ENCODE data around the gene TESMIN.
A peak's percentile ranks its signal among the peaks of the same experiment; 100 is the strongest.

TESMIN gene

DNA sequence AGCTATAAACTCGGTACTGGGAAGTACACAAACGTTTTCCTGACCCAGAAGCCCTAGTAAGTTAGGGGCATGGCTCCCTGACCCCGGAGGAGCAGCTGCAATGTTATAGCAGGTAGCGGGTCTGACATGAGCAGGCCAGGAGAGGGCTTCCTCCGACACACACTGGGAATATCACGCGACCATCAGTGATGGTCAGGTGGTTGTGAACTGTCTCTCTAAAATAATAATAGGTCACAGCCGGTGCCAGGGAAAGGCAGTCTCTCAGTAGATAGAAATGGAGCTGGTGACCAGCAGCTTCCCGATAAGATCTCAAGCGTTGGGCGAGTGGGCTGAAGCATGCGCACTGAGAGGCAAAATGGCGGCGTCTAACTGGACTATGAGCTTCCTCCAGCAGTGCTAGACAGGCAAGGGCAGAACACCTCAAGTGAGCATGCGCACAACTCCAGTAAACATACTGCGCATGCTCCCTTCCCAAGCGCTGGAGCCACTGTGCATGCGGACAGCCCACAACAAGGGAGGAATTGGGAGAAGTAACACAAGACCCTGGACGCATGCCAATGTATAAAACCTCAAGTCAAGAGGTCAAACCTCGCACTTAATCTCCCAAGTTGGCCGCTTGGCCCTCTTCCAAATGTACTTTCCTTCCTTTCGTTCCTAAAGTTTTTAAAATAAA is 22.3 kb upstream of the TESMIN start:
- TF ChIP-seq, protein P1, sequence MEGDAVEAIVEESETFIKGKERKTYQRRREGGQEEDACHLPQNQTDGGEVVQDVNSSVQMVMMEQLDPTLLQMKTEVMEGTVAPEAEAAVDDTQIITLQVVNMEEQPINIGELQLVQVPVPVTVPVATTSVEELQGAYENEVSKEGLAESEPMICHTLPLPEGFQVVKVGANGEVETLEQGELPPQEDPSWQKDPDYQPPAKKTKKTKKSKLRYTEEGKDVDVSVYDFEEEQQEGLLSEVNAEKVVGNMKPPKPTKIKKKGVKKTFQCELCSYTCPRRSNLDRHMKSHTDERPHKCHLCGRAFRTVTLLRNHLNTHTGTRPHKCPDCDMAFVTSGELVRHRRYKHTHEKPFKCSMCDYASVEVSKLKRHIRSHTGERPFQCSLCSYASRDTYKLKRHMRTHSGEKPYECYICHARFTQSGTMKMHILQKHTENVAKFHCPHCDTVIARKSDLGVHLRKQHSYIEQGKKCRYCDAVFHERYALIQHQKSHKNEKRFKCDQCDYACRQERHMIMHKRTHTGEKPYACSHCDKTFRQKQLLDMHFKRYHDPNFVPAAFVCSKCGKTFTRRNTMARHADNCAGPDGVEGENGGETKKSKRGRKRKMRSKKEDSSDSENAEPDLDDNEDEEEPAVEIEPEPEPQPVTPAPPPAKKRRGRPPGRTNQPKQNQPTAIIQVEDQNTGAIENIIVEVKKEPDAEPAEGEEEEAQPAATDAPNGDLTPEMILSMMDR (IDR thresholded peaks at IDR 0.05; ENCODE audit: low read depth, low read length) = no peak
- peak; percentile 10 to 41 for DNase-seq (ENCODE audit: low read depth in 2 of 2)
- H3K4me3 ChIP-seq (replicated peaks in 1 of 2; ENCODE audit: low read depth in 2 of 2, low read length in 2 of 2) = no peak overlapping the region

DNA sequence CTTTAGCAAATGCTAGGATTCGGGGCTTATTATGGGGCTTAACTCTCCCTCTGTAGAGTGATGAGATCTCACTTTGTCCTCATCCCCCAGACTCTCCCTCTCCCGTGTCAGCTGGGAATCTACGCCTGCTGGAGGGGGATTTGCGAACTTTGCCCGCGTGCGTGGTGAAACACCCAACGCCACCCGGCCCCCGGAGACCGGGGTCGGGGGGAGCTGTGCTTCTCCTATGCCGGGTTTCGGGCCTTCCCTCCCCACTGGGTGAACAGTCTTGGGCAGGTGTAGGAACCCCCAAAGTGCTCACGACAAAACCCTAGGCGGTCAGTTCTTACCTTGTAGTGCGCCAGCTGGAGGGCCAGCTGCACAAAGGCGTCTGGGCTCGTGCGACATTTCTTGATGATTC is 21.6 kb upstream of the TESMIN start:
- no peak overlapping the region for H3K4me3 ChIP-seq (replicated peaks in 1 of 2; ENCODE audit: low read depth in 2 of 2, low read length in 2 of 2)
- DNase-seq (ENCODE audit: low read depth in 2 of 2) = no peak
- TF ChIP-seq, protein P1 (IDR thresholded peaks at IDR 0.05; ENCODE audit: low read depth, low read length) = no peak

DNA sequence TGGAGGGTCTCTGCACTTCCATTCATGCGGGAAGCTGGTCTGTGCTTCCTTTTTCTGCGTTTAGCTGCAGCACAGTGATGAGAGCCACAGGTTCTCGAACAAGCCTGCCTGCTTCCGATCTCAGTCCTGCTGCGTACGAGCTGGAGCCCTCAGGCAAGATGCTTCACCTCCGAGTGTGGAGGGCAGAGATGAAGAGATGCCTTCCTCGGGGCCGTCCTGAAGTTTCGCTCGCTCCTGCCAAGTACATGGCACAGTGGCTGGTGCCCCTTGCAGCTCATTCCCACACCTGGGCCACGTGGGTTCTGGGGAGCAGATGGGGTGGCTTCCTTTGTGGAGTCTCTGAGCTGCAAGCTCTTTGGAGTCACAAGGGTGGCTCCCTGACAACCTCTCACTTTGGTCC is 19.5 kb upstream of the TESMIN start:
- TF ChIP-seq, protein P1 (IDR thresholded peaks at IDR 0.05; ENCODE audit: low read depth, low read length) = no peak
- DNase-seq (ENCODE audit: low read depth in 2 of 2) = no peak
- no peak overlapping the region for H3K4me3 ChIP-seq (replicated peaks in 1 of 2; ENCODE audit: low read depth in 2 of 2, low read length in 2 of 2)

DNA sequence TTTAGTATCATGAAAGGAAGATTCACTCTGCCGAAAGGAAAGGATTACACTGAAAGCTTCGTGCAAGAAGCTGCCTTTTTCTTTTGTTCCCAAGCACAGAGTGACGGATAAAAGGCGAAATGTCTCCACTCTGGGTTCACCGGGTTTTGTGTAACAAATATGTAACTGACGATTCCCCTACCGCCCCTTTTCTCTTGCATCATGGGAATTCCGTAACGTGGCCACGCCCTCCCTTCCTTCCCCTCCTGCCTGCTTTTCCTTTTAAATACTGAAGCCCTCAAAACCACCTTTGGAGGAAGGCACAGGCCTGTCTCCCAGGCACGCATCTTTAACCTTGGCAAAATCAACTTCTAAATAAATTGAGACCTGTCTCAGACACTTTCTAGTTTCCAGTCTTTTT is 16.4 kb upstream of the TESMIN start:
- TF ChIP-seq, protein P1 (IDR thresholded peaks at IDR 0.05; ENCODE audit: low read depth, low read length) = no peak
- H3K4me3 ChIP-seq (replicated peaks in 1 of 2; ENCODE audit: low read depth in 2 of 2, low read length in 2 of 2) = no peak overlapping the region
- no peak for DNase-seq (ENCODE audit: low read depth in 2 of 2)

- DNase-seq (ENCODE audit: low read depth in 2 of 2) = no peak
- H3K4me3 ChIP-seq (replicated peaks in 1 of 2; ENCODE audit: low read depth in 2 of 2, low read length in 2 of 2) = no peak overlapping the region
- TF ChIP-seq, protein P1 (IDR thresholded peaks at IDR 0.05; ENCODE audit: low read depth, low read length) = no peak
These were observed 15.5 kb upstream of the TESMIN start for GRCh38 chr11:68766786-68767185.

DNA sequence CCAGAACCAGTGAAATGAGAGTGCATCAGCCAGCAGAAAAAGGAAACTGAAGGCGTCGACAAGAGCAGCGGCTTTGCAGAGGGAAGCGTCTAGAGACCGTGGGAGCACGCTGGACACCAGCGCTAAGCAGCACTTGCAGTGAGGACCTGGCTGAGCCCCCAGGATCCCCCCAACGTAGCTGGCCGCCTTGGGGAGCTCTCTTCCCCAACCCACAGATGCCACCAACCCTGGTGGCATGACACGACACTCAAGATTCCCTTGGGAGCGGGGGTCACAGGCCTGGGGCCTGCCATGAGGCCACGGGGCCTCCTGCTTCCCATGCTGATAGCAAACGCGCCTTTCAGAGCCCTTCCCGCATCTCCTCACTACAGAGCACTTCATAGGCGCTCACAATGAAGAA is 13.4 kb upstream of the TESMIN start:
- TF ChIP-seq, protein P1 (IDR thresholded peaks at IDR 0.05; ENCODE audit: low read depth, low read length) = no peak
- no peak for DNase-seq (ENCODE audit: low read depth in 2 of 2)
- H3K4me3 ChIP-seq (replicated peaks in 1 of 2; ENCODE audit: low read depth in 2 of 2, low read length in 2 of 2) = no peak overlapping the region
